GM08714 (cell line): ENCODE measurements around the gene HOTAIR.

ENCODE experiments used
- H3K4me3 ChIP-seq: fragments of 200-500 bp; sonication (Bioruptor generic); 2 replicates; pipeline ENCODE4 v1.5.1; 2014; ENCODE audit warnings: mild to moderate bottlenecking, low read length, inconsistent platforms
- ZNF274 ChIP-seq: IDR thresholded peaks from 2 replicates; pipeline ENCODE4 v1.6.1; 2012; ENCODE audit warnings: mild to moderate bottlenecking, low read depth, low read length

Gene HOTAIR

GRCh38 chr12:53989227-53990113 is 14.7 kb upstream of the HOTAIR start:
- H3K4me3 ChIP-seq, result no peak overlapping the region
- TF ChIP-seq ZNF274, result no peak

GRCh38 chr12:53988541-53989226 is 13.9 kb upstream of the HOTAIR start:
- no peak for TF ChIP-seq ZNF274
- H3K4me3 ChIP-seq, result no peak overlapping the region

GRCh38 chr12:53987787-53988230 is 13.1 kb upstream of the HOTAIR start:
- TF ChIP-seq ZNF274, result no peak
- H3K4me3 ChIP-seq, result no peak overlapping the region

- H3K4me3 ChIP-seq, result no peak overlapping the region
- no peak for TF ChIP-seq ZNF274
These were observed 12.1 kb upstream of the HOTAIR start for GRCh38 chr12:53986686-53987483.

- no peak overlapping the region for H3K4me3 ChIP-seq
- no peak for TF ChIP-seq ZNF274
These were observed 11.4 kb upstream of the HOTAIR start for GRCh38 chr12:53985994-53986685.

GRCh38 chr12:53985692-53985993 is 10.9 kb upstream of the HOTAIR start:
- no peak overlapping the region for H3K4me3 ChIP-seq

GRCh38 chr12:53984901-53985691 is 10.3 kb upstream of the HOTAIR start, which contains the start of gene HOXC10:
HOXC10 (plus strand) TSS chr12:53985146; CDS start chr12:53985260, 114 bp downstream.
- no peak within 1 kb of the TSS for H3K4me3 ChIP-seq
- no peak for TF ChIP-seq ZNF274

More at GRCh38 chr12:53985692-53985993, 10.9 kb upstream of the HOTAIR start:
- no peak for TF ChIP-seq ZNF274

GRCh38 chr12:53983950-53984572 is 9.3 kb upstream of the HOTAIR start:
- TF ChIP-seq ZNF274, result no peak
- H3K4me3 ChIP-seq, result no peak overlapping the region

GRCh38 chr12:53983568-53983949 is 8.8 kb upstream of the HOTAIR start:
- H3K4me3 ChIP-seq, result no peak overlapping the region
- TF ChIP-seq ZNF274, result no peak

- H3K4me3 ChIP-seq, result no peak overlapping the region
- no peak for TF ChIP-seq ZNF274
These were observed 8.2 kb upstream of the HOTAIR start for GRCh38 chr12:53982648-53983567.

- TF ChIP-seq ZNF274, result no peak
These were observed 7.1 kb upstream of the HOTAIR start for GRCh38 chr12:53981634-53982565.

More at GRCh38 chr12:53981634-53982565, 7.1 kb upstream of the HOTAIR start:
- no peak overlapping the region for H3K4me3 ChIP-seq
